ENCODE results near the gene WDR12.
"Not testable (repeated sequence)": the region's sequence is repeated elsewhere in the genome, so short reads cannot be mapped to it uniquely, and the experiment has no call there.

Gene WDR12

DNA sequence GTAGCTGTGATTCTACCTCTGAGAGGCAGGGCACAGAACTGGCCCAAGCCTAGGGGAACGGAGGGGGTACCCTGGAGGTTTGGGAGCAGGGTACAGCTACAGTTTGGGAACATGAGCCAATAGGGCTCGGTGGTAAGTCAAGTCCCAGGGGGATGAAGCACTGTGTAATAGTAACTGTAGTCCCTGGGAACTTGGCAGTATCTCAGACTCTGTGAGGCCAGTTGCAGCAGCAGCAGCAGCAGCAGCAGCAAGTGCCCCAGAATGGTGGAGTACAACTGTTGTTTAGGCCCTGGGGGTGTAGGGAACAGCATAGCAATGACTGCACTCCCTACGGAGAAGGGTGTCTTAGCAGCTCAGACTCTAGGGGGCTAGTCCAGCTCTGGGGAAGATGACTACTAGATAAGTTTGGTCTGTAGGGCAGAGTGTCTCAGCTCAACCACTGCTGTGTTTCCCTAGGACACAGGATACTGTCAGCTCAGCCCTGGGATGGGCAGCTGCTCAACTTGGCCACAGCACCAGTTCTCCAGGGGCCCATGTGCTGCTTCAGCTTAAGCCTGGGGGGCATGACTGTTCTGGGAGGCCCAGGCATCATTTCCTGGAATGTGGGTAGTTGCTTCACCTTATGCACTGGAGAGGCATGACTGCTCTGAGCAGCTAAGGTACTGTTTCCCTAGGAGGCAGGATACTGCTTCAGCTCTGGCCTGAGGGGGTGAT, 21.1 kb upstream of the WDR12 start:
- H3K36me3 ChIP-seq (replicated peaks): no peaks in the 10 kb centered on the region
- H3K27ac ChIP-seq: no peak overlapping the region
- H3K4me3 ChIP-seq (ENCODE audit: low read depth, low read length): no peak overlapping the region

DNA sequence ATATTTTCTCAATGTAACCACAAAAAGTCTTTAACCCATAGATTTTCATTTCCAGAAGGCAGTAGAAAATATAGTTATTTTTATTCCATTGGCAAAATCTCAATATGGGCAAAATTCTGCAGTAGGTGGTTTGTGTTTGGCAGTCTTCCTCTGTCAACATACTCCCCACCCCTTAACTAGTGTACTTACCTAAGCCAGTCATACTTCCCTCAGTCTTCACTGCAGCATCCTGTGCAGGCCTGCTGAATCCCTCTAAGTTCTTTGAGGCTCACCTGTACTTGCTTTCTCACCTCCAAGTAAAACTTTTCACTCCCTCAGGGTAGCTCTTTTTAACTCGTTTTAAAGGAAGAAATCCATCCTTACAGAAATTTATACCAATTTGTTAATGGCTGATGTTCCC, 7.4 kb upstream of the WDR12 start:
- TF ChIP-seq, protein P1, sequence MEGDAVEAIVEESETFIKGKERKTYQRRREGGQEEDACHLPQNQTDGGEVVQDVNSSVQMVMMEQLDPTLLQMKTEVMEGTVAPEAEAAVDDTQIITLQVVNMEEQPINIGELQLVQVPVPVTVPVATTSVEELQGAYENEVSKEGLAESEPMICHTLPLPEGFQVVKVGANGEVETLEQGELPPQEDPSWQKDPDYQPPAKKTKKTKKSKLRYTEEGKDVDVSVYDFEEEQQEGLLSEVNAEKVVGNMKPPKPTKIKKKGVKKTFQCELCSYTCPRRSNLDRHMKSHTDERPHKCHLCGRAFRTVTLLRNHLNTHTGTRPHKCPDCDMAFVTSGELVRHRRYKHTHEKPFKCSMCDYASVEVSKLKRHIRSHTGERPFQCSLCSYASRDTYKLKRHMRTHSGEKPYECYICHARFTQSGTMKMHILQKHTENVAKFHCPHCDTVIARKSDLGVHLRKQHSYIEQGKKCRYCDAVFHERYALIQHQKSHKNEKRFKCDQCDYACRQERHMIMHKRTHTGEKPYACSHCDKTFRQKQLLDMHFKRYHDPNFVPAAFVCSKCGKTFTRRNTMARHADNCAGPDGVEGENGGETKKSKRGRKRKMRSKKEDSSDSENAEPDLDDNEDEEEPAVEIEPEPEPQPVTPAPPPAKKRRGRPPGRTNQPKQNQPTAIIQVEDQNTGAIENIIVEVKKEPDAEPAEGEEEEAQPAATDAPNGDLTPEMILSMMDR (IDR thresholded peaks at IDR 0.05; ENCODE audit: low read depth, low read length, missing control alignments): no peak
- H3K4me3 ChIP-seq (ENCODE audit: low read depth, low read length): no peak overlapping the region
- no peaks in the 10 kb centered on the region for H3K36me3 ChIP-seq (replicated peaks)
- in situ Hi-C loops (cut with HindIII; ENCODE audit: low pct_ligation_motif_present, low sequenced_read_pairs): no loop called here
- no peak for DNase-seq
- H3K27me3 ChIP-seq (replicated peaks): no peaks in the 10 kb centered on the region
- no peak overlapping the region for H3K27ac ChIP-seq

More for the DNA sequence above, 21.1 kb upstream of the WDR12 start:
- no peaks in the 10 kb centered on the region for H3K27me3 ChIP-seq (replicated peaks)
- in situ Hi-C loops (cut with HindIII; ENCODE audit: low pct_ligation_motif_present, low sequenced_read_pairs): no loop called here
- TF ChIP-seq, protein P1 (IDR thresholded peaks at IDR 0.05; ENCODE audit: low read depth, low read length, missing control alignments): peak; percentile 7
- DNase-seq: no peak

DNA sequence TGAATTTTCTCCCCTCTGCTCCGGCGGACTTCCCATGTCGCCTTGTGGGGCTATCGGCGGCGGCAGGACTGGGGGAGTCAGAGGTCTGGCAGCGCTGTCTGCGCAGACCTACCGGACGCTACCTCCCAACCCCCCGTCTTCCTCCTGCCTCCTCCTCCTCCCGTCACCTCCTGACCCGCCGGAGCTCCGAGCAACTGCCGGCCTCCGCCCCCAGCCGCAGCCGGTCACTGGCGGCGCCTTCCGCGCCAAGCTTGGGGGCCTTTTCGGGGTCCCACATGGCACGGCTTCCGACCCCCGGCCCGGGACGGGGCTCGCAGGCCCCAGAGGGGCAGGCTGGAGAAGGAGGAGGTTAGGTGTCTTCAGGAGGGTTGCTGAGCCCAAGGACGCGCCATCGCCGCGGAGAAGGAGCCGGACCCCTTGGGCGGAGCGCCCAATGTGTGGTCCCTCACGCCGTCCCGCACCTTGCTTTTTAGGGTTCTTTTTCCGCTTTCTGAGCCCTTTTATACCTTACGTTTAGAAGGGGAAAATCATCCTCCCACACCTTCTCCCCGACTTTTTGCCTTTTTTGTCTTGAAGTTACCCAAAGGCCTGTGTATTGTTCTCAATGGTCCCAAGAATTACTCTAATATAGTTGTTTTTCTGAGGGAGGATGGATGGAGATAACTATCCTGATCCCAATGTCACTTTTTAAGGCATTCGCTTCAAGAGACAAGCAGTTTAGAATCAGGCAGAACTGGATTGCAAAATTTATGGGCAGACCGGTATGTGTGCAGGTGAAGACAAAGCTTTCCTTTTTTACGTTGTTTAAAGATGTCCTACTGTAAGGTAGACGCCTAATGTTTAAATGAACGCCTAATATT, 1.1 kb upstream of the WDR12 start:
- H3K36me3 ChIP-seq (replicated peaks); DNase-seq; in situ Hi-C loops (cut with HindIII; ENCODE audit: low pct_ligation_motif_present, low sequenced_read_pairs); H3K27me3 ChIP-seq (replicated peaks): not testable (repeated sequence)
- peak overlapping the region; percentile 99 for H3K4me3 ChIP-seq (ENCODE audit: low read depth, low read length)
- peak overlapping the region; percentile 86 for H3K27ac ChIP-seq

DNA sequence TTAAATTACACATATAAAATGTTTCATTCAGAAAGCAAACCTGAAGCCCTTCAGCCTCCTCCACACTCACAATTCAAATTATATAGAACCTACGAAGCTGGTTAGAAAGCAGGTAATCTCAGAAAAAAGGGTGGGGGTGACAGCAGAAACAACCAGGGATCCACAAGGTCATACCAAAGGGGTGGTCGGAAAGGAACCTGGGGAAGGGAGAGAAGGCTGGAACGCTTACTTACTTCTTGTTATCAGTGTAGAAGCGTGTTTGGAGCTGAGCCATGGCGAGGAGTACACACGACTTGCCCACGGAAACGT, 316 bp downstream of the WDR12 start:
- Histone ChIP-seq H3K4me3 (ENCODE audit: low read depth, low read length) (peak overlapping the region; percentile 99), H3K27ac (peak overlapping the region; percentile 86), H3K36me3 (replicated peaks) (peaks cover 2% of the 10 kb centered on the region), H3K27me3 (replicated peaks) (no peaks in the 10 kb centered on the region)
- in situ Hi-C loops (cut with HindIII; ENCODE audit: low pct_ligation_motif_present, low sequenced_read_pairs): no loop called here
- TF ChIP-seq, protein P1 (IDR thresholded peaks at IDR 0.05; ENCODE audit: low read depth, low read length, missing control alignments): no peak
- no peak for DNase-seq

DNA sequence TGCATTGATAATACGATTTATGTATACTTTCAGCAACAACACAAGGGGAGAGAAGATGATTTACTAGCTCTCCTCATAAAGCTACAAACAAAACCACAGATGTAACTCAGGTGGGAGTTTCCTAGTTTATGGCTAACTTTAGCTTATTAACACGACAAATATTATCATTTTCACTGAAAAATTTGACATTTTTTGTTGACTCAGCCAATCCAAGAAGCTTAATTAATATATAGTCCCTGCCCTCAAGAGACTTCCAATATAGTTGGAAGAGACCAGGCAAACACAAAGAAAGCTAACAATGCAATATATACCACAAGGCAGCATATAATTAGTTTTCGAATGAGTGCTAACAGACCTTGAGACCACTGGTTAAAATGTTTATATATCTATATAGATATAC, 775 bp downstream of the WDR12 start:
- peaks cover 3% of the 10 kb centered on the region for H3K36me3 ChIP-seq (replicated peaks)
- H3K27me3 ChIP-seq (replicated peaks): no peaks in the 10 kb centered on the region
- no peak overlapping the region for H3K27ac ChIP-seq
- TF ChIP-seq, protein P1 (IDR thresholded peaks at IDR 0.05; ENCODE audit: low read depth, low read length, missing control alignments): no peak
- DNase-seq: no peak
- in situ Hi-C loops (cut with HindIII; ENCODE audit: low pct_ligation_motif_present, low sequenced_read_pairs): no loop called here
- H3K4me3 ChIP-seq (ENCODE audit: low read depth, low read length): peak overlapping the region; percentile 99

DNA sequence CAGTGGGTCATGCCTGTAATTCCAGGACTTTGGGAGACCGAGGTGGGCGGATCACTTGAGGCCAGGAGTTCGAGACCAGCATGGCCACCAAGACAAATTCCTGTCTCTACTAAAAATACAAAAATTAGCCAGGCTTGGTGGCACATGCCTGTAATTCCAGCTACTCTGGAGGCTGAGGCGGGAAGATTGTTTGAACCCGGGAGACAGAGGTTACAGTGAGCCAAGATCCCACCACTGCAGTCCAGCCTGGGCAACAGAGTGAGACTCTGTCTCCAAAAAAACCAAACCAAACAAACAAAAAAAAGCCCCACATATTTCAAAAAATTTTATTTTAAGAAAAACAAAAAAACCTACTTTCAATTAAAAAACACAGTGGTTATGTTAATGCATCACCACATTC, 1.2 kb downstream of the WDR12 start:
- H3K36me3 ChIP-seq (replicated peaks); H3K27me3 ChIP-seq (replicated peaks); DNase-seq; in situ Hi-C loops (cut with HindIII; ENCODE audit: low pct_ligation_motif_present, low sequenced_read_pairs); H3K27ac ChIP-seq: not testable (repeated sequence)
- H3K4me3 ChIP-seq (ENCODE audit: low read depth, low read length): peak overlapping the region; percentile 99

Data from brain microvascular endothelial cell (primary cell).